ENCODE results near the gene SORCS3.

DNA sequence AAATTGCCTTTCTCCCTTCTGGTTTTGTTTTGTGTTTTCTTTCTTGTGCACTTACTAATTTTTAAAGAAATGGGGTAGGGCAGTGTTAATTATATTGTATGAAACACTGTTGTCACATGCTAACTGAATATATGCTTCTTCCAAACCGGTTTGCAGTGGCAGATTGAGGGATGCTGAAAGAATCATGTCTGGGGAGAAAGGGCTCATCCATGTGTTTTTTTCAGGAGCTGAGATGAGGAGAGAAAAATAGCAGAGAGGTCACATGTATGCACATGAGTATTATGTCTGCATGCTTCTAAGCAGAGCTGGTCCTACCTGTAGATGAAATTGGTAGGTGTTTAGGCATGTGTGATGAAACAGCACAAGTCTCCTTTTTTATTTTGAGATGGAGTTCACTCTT is 17.0 kb downstream of the SORCS3 start:
- no peak for TF ChIP-seq POLR2A (IDR thresholded peaks at IDR 0.05)
- TF ChIP-seq, protein P1, sequence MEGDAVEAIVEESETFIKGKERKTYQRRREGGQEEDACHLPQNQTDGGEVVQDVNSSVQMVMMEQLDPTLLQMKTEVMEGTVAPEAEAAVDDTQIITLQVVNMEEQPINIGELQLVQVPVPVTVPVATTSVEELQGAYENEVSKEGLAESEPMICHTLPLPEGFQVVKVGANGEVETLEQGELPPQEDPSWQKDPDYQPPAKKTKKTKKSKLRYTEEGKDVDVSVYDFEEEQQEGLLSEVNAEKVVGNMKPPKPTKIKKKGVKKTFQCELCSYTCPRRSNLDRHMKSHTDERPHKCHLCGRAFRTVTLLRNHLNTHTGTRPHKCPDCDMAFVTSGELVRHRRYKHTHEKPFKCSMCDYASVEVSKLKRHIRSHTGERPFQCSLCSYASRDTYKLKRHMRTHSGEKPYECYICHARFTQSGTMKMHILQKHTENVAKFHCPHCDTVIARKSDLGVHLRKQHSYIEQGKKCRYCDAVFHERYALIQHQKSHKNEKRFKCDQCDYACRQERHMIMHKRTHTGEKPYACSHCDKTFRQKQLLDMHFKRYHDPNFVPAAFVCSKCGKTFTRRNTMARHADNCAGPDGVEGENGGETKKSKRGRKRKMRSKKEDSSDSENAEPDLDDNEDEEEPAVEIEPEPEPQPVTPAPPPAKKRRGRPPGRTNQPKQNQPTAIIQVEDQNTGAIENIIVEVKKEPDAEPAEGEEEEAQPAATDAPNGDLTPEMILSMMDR (IDR thresholded peaks at IDR 0.05) = no peak
